22Rv1 (cell line): ENCODE results near the gene BAD.
A peak's percentile ranks its signal among the peaks of the same experiment; 100 is the strongest.

Experiments
- H3K27ac ChIP-seq: fragments of 450-650 bp; 2 replicates; pipeline ENCODE4 v1.5.1; 2017
- ZFX ChIP-seq: fragments of 450-650 bp; IDR thresholded peaks from 2 replicates; pipeline ENCODE4 v1.6.1; 2017; ENCODE audit warnings: antibody characterized with exemption, borderline replicate concordance
- TF ChIP-seq, protein P1 (sequence below): fragments of 450-650 bp; IDR thresholded peaks from 2 replicates; pipeline ENCODE4 v1.5.1; 2017; ENCODE audit warnings: mild to moderate bottlenecking

BAD gene

DNA sequence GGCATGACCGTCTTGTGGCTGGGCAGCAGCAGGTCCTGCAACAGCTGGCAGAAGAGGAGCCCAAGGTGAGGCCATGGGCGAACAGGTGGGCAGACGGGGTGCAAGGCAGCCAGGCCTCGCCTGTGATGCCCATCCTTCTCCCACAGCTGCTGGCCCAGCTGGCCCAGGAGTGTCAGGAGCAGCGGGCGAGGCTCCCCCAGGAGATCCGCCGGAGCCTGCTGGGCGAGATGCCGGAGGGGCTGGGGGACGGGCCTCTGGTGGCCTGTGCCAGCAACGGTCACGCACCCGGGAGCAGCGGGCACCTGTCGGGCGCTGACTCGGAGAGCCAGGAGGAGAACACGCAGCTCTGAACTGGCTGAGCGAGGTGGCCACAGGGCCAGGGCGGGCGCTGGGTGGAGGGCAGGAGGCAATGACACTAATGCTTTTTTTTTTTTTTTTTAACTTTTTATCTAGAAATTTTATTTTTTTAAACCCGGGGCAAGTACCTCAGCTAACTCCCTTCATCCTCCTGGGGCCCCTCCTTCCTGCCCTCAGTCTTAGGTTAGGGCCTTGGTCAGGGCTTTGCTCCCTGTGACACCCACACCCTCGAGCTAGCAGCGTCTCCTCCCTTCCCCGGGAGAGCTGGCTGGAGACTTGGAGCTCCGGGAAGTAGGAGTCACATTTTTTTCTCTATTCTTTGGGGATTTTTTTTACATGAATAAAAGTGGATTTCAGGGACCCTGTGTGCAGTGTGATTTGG is 17.1 kb downstream of the BAD start:
- no peak for TF ChIP-seq ZFX
- TF ChIP-seq, protein P1, sequence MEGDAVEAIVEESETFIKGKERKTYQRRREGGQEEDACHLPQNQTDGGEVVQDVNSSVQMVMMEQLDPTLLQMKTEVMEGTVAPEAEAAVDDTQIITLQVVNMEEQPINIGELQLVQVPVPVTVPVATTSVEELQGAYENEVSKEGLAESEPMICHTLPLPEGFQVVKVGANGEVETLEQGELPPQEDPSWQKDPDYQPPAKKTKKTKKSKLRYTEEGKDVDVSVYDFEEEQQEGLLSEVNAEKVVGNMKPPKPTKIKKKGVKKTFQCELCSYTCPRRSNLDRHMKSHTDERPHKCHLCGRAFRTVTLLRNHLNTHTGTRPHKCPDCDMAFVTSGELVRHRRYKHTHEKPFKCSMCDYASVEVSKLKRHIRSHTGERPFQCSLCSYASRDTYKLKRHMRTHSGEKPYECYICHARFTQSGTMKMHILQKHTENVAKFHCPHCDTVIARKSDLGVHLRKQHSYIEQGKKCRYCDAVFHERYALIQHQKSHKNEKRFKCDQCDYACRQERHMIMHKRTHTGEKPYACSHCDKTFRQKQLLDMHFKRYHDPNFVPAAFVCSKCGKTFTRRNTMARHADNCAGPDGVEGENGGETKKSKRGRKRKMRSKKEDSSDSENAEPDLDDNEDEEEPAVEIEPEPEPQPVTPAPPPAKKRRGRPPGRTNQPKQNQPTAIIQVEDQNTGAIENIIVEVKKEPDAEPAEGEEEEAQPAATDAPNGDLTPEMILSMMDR, result no peak
- H3K27ac ChIP-seq, result peak overlapping the region; percentile 99

DNA sequence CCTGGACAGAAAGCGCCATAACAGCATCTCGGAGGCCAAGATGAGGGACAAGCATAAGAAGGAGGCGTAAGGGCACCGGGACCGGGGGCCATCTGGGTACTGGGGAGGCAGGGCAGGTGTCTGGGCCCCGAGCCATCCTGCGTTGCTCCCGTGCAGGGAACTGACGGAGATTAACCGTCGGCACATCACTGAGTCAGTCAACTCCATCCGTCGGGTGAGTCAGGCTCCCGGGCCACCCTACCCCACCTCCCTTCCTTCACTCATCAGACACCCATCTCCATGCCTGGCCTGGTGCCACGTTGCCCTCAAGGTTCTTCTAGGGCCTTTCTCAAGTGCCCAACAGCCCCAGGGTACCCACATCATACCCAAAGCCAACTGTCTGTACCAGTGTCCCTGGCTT is 18.1 kb downstream of the BAD start:
- TF ChIP-seq ZFX, result no peak
- TF ChIP-seq, protein P1, result no peak
- H3K27ac ChIP-seq, result peak overlapping the region; percentile 99

DNA sequence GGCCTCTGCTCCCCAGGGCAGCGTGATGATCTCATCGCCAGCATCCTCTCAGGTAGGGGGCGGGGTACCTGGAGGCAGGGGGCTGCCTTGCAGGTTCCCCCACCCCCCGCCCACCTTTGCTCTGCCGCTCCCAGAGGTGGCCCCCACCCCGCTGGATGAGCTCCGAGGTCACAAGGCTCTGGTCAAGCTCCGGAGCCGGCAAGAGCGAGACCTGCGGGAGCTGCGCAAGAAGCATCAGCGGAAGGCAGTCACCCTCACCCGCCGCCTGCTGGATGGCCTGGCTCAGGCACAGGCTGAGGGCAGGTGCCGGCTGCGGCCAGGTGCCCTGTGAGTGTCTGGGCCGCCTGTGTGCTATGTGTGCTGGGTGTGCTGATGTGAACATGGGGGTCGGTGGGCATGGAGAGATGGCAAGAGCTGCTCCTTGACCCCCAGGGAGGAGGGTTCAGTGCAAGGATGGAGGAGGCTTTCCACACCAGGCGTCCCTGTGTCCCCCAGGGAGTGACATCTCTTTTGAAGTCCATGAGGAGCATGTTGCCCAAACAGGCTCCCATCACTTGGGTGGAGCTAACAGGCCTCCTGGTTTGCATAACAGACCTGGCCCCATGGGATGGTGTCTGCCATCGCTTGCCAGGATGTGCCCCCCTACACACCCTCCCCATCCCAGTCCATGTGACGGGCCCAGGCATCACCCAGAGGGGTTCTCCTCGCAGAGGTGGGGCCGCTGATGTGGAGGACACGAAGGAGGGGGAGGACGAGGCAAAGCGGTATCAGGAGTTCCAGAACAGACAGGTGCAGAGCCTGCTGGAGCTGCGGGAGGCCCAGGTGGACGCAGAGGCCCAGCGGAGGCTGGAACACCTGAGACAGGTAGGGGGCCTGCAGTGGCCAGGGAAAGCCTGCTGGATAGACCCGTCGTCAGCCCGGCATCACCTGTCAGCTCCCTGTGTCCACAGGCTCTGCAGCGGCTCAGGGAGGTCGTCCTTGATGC is 19.0 kb downstream of the BAD start:
- no peak for TF ChIP-seq ZFX
- TF ChIP-seq, protein P1, result no peak
- H3K27ac ChIP-seq, result no peak overlapping the region

DNA sequence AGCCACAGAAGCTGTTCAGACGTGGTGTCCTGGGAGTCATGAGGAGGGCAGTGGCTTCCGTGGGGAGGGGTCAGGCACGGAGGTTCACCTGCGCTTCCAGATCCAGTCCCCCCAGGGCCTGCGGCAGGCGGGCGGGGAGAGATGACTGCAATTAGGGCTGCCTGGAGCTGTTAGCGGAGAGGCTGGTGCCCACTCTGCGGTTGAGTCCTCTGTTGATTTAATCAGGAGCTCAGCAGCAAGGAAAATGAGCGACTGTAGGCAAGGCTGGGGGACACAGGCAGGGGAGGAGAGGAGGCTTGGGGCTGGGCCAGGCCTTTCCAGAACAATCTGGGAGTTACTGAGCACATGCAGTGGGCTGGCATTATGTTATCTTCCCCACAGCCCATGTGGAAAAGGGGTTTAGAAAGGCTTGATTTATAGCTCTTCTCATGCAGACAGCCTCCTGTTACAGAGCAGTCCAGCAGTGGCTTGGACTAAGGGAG is 20.1 kb downstream of the BAD start:
- H3K27ac ChIP-seq, result no peak overlapping the region
- TF ChIP-seq, protein P1, result no peak
- TF ChIP-seq ZFX, result no peak

DNA sequence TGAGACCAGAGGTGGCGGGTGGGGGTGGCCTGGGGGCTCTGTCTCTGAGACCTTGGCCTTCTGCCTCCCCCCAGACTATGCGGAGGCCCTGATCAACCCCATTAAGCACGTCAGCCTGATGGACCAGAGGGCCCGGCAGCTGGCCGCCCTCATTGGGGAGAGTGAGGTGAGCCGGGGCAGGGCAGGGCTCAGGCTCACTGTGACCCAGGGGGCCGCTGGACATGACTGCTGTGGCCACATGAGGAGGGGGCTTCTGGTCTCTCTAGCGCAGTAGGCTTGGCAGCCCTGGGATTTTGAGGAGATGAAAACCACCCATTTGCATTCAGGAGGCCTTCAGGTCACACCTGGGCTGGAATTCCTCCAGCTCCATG is 20.5 kb downstream of the BAD start:
- no peak for TF ChIP-seq ZFX
- TF ChIP-seq, protein P1, result no peak
- no peak overlapping the region for H3K27ac ChIP-seq

DNA sequence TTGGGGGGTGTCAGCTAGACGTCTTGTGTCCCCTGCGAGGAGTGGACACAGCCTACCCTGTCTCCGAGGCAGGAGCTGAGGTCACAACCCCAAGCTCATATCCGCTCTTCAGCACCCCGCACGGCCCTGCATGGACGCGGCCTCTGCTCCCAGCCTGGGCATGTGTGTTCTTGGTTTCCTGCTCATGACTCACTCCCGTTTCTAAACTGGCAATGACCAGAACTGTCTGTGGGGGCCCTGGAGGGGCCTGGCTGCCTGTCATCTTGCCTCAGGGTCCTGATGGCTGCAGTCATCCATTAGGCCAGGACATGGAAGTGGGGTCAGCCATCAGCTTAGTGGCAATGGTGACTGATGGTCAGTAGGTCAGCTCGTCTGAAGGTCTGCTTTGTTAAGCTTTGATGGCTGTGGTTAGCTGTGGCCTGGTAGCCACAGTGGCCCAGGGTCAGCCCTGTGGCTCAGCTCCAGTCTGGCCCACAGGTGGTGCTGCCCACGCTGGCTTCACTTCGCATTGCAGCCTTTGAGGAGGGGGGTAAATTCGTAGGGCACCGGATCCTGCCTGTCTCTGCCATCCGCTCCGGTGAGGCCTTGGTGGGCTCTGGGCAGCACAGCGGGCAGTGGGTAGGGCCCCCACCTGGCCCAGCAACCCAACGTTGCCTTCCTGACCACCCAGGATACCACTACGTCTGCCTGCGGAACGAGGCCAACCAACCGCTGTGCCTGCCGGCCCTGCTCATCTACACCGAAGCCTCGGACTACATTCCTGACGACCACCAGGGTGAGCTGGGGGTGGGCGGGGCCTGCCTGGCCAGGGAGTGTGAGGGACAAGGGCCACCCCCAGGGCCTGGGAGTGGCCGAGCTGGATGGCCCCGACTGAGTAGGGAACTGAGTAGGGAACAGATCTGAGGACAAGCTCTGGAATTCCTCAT is 21.2 kb downstream of the BAD start:
- no peak overlapping the region for H3K27ac ChIP-seq
- TF ChIP-seq, protein P1, result no peak
- no peak for TF ChIP-seq ZFX
